IMR-90 (cell line): ENCODE measurements around the gene SYDE2. TPM values are rescaled to one million over a fixed set of nuclear protein-coding genes. Genes with fewer than 3 reads are reported as not detected.

Experiments
- ATAC-seq: fragments of 200-7000 bp; cut with Tn5 transposase; 2 replicates; pipeline ENCODE4 v1.9.1; 2020; ENCODE audit warnings: low read depth, mild to moderate bottlenecking, moderate library complexity
- BruUV-seq: library from RNA; stranded (reverse); fragments of 400-500 nt; replicated peaks from 2 replicates; lab custom pipeline; 2021; lab: Mats Ljungman, UMichigan
- CTCF ChIA-PET: fragments of 300-600 bp; formaldehyde crosslinking; extraction: SDS; loops from one replicate; lab custom pipeline; 2021; ENCODE audit warnings: antibody characterized with exemption; lab: Yijun Ruan, JAX
- POLR2A ChIA-PET: fragments of 300-600 bp; sonication (Branson Sonifier 250); formaldehyde crosslinking; loops from one replicate; lab custom pipeline; 2022; ENCODE audit warnings: antibody characterized with exemption; ENCODE audit not compliant: unreplicated experiment; lab: Charles Lee
- DNase-seq: peaks from one replicate; pipeline ENCODE4 v3.0.0; 2013
- H2AFZ ChIP-seq: replicated peaks from 2 replicates; pipeline ENCODE3; 2013; ENCODE audit warnings: low read length, mild to moderate bottlenecking; ENCODE audit not compliant: poor library complexity
- H2AK5ac ChIP-seq: 2 replicates; pipeline ENCODE4 v1.6.1; 2013; ENCODE audit warnings: low read depth, low read length, inconsistent platforms
- H2AK9ac ChIP-seq: replicated peaks from 2 replicates; pipeline ENCODE3; 2013; ENCODE audit warnings: mild to moderate bottlenecking, low read depth, low read length, moderate library complexity; ENCODE audit not compliant: poor library complexity
- H2BK120ac ChIP-seq: 2 replicates; pipeline ENCODE4 v1.6.1; 2013; ENCODE audit warnings: low read depth, low read length, inconsistent platforms
- H2BK15ac ChIP-seq: 3 replicates; pipeline ENCODE4 v1.6.1; 2013; ENCODE audit warnings: low read depth, low read length, inconsistent platforms
- H2BK20ac ChIP-seq: 2 replicates; pipeline ENCODE4 v1.6.1; 2013; ENCODE audit warnings: low read depth, mild to moderate bottlenecking, inconsistent platforms, low read length, moderate library complexity
- H2BK5ac ChIP-seq: 2 replicates; pipeline ENCODE4 v1.6.1; 2013; ENCODE audit warnings: mild to moderate bottlenecking, low read depth, low read length, inconsistent platforms; ENCODE audit not compliant: poor library complexity, severe bottlenecking
- H3K14ac ChIP-seq: replicated peaks from 2 replicates; pipeline ENCODE4 v1.6.1; 2013; ENCODE audit warnings: low read depth, low read length, inconsistent platforms
- H3K18ac ChIP-seq: 2 replicates; pipeline ENCODE4 v1.6.1; 2013; ENCODE audit warnings: low read depth, low read length, control low read depth
- H3K23ac ChIP-seq: 2 replicates; pipeline ENCODE4 v1.6.1; 2013; ENCODE audit warnings: low read depth, low read length, inconsistent platforms
- H3K27ac ChIP-seq: 2 replicates; pipeline ENCODE4 v1.5.1; 2013; ENCODE audit warnings: mild to moderate bottlenecking, control low read depth, low read length; ENCODE audit not compliant: insufficient read depth
- H3K27me3 ChIP-seq: 2 replicates; pipeline ENCODE4 v1.6.1; 2013; ENCODE audit warnings: low read length; ENCODE audit not compliant: control insufficient read depth, insufficient read depth
- H3K36me3 ChIP-seq: 2 replicates; pipeline ENCODE4 v1.6.1; 2013; ENCODE audit warnings: low read length, mixed read lengths; ENCODE audit not compliant: control insufficient read depth, insufficient read depth
- H3K4ac ChIP-seq: 2 replicates; pipeline ENCODE4 v1.6.1; 2013; ENCODE audit warnings: low read depth, low read length, inconsistent platforms
- H3K4me1 ChIP-seq: 2 replicates; pipeline ENCODE4 v1.6.1; 2013; ENCODE audit warnings: low read length, mixed read lengths; ENCODE audit not compliant: control insufficient read depth, insufficient read depth
- H3K4me2 ChIP-seq: 2 replicates; pipeline ENCODE4 v1.6.1; 2013; ENCODE audit warnings: low read depth, mild to moderate bottlenecking, control low read depth, low read length, moderate library complexity
- H3K4me3 ChIP-seq: 2 replicates; pipeline ENCODE4 v1.5.1; 2013; ENCODE audit warnings: low read depth, mild to moderate bottlenecking, control low read depth, low read length, moderate library complexity; ENCODE audit not compliant: insufficient read depth
- H3K56ac ChIP-seq: 2 replicates; pipeline ENCODE4 v1.6.1; 2013; ENCODE audit warnings: low read length, inconsistent platforms; ENCODE audit not compliant: insufficient read depth; ENCODE audit errors: extremely low read depth
- H3K79me1 ChIP-seq, 2 experiments: 2 replicates each; pipeline ENCODE4 v1.6.1; 2013; ENCODE audit warnings: low read length in 2 of 2, inconsistent platforms in 1 of 2, low read depth in 1 of 2
- H3K9ac ChIP-seq: 2 replicates; pipeline ENCODE4 v1.6.1; 2013; ENCODE audit warnings: low read depth, low read length, control low read depth
- H3K9me1 ChIP-seq: 2 replicates; pipeline ENCODE4 v1.6.1; 2013; ENCODE audit warnings: low read length, inconsistent platforms; ENCODE audit not compliant: insufficient read depth
- H3K9me3 ChIP-seq: 2 replicates; pipeline ENCODE4 v1.6.1; 2013; ENCODE audit warnings: low read length; ENCODE audit not compliant: control insufficient read depth, insufficient read depth
- H4K20me1 ChIP-seq: 2 replicates; pipeline ENCODE4 v1.6.1; 2013; ENCODE audit warnings: low read length, inconsistent platforms; ENCODE audit not compliant: insufficient read depth
- H4K5ac ChIP-seq: 2 replicates; pipeline ENCODE4 v1.6.1; 2013; ENCODE audit warnings: mild to moderate bottlenecking, low read depth, low read length, control low read depth
- H4K8ac ChIP-seq, 2 experiments: 2 replicates each; pipeline ENCODE4 v1.6.1; 2013; ENCODE audit warnings: low read depth in 2 of 2, low read length in 2 of 2, control low read depth in 1 of 2, inconsistent platforms in 1 of 2
- H4K91ac ChIP-seq: 2 replicates; pipeline ENCODE4 v1.6.1; 2013; ENCODE audit warnings: low read depth, low read length, inconsistent platforms; ENCODE audit not compliant: insufficient read depth
- BHLHE40 ChIP-seq: fragments of 150-350 bp; IDR thresholded peaks from 2 replicates; pipeline ENCODE4 v1.6.1; 2016; ENCODE audit warnings: mild to moderate bottlenecking, low read depth, low read length
- CEBPB ChIP-seq: IDR thresholded peaks from 2 replicates; pipeline ENCODE4 v1.6.1; 2012; ENCODE audit warnings: low read depth, low read length, improper control_type of control experiment
- CHD1 ChIP-seq: IDR thresholded peaks from 2 replicates; pipeline ENCODE4 v1.6.1; 2012; ENCODE audit warnings: low read depth, low read length, improper control_type of control experiment
- ELK1 ChIP-seq: fragments of 150-350 bp; IDR thresholded peaks from 2 replicates; pipeline ENCODE4 v1.6.1; 2016; ENCODE audit warnings: low read depth, mild to moderate bottlenecking, low read length, moderate library complexity, borderline replicate concordance
- FOS ChIP-seq: fragments of 150-350 bp; IDR thresholded peaks from 2 replicates; pipeline ENCODE4 v1.6.1; 2016; ENCODE audit warnings: low read depth, low read length
- MAFK ChIP-seq: IDR thresholded peaks from 2 replicates; pipeline ENCODE4 v1.6.1; 2012; ENCODE audit warnings: low read depth, low read length, improper control_type of control experiment
- MAZ ChIP-seq: IDR thresholded peaks from 2 replicates; pipeline ENCODE4 v1.6.1; 2012; ENCODE audit warnings: low read depth, mild to moderate bottlenecking, low read length, improper control_type of control experiment, moderate library complexity, borderline replicate concordance
- MXI1 ChIP-seq: IDR thresholded peaks from 2 replicates; pipeline ENCODE4 v1.6.1; 2012; ENCODE audit warnings: low read depth, mild to moderate bottlenecking, low read length, moderate library complexity, borderline replicate concordance
- NFE2L2 ChIP-seq: fragments of 150-350 bp; IDR thresholded peaks from 2 replicates; pipeline ENCODE4 v1.6.1; 2016; ENCODE audit warnings: low read depth, mild to moderate bottlenecking, low read length
- POLR2A ChIP-seq: IDR thresholded peaks from 2 replicates; pipeline ENCODE4 v1.6.1; 2012; ENCODE audit warnings: mild to moderate bottlenecking, low read depth, low read length
- RAD21 ChIP-seq: IDR thresholded peaks from 2 replicates; pipeline ENCODE4 v1.6.1; 2012; ENCODE audit warnings: low read length, improper control_type of control experiment
- RCOR1 ChIP-seq: IDR thresholded peaks from 2 replicates; pipeline ENCODE4 v1.6.1; 2012; ENCODE audit warnings: mild to moderate bottlenecking, low read length, improper control_type of control experiment; ENCODE audit not compliant: insufficient replicate concordance
- RFX5 ChIP-seq: IDR thresholded peaks from 2 replicates; pipeline ENCODE4 v1.8.0; 2012; ENCODE audit warnings: low read depth, mild to moderate bottlenecking, low read length, moderate library complexity
- SMC3 ChIP-seq: fragments of 150-350 bp; IDR thresholded peaks from 2 replicates; pipeline ENCODE4 v1.6.1; 2016; ENCODE audit warnings: low read depth, mild to moderate bottlenecking, antibody characterized with exemption, low read length, moderate library complexity
- USF2 ChIP-seq: fragments of 150-350 bp; IDR thresholded peaks from 2 replicates; pipeline ENCODE4 v1.6.1; 2017; ENCODE audit warnings: mild to moderate bottlenecking, antibody characterized with exemption, low read length, low read depth
- WGBS, 2 experiments: methylation state at CpG; one replicate each; pipeline versions ENCODE4 v1.1.5 to v1.1.7; 2013; ENCODE audit warnings: missing lambda C conversion rate in 2 of 2; ENCODE audit not compliant: insufficient read length in 1 of 2; ENCODE audit errors: extremely low coverage in 2 of 2; 5-methylcytosine and 5-hydroxymethylcytosine counted together
- dilution Hi-C: fragments of 300-500 bp; cut with HindIII; formaldehyde crosslinking; loops from one replicate; pipeline ENCODE4 v1.14.3; 2018; ENCODE audit warnings: low sequenced_read_pairs; ENCODE audit not compliant: unreplicated experiment
- in situ Hi-C: fragments of 300-500 bp; cut with MboI; formaldehyde crosslinking; loops from 3 replicates; pipeline ENCODE4 v1.14.3; 2019; ENCODE audit warnings: low sequenced_read_pairs, inconsistent platforms, mixed read lengths
- intact Hi-C: fragments of 100-400 bp; cut with micrococcal nuclease; formaldehyde crosslinking; loops from 2 replicates; pipeline ENCODE4 v1.10.0; 2022
- polyA plus RNA-seq, 3 experiments: library from polyadenylated mRNA; depleted of rRNA; stranded (reverse); fragments of >200 nt; gene quantifications; 2 replicates each; pipeline ENCODE4 v1.2.3, GENCODE V29; 2012; ENCODE audit warnings: low replicate concordance in 1 of 3
- total RNA-seq: library from RNA; depleted of rRNA; stranded (reverse); fragments of >200 nt; gene quantifications from 2 replicates; pipeline ENCODE4 v1.2.3, GENCODE V29; 2012
- TF ChIP-seq, protein P1 (sequence below): conservative IDR thresholded peaks from 2 replicates; pipeline ENCODE4 v1.5.1; 2012; ENCODE audit warnings: mild to moderate bottlenecking, low read depth, low read length, improper control_type of control experiment

The SYDE2 gene
- total and polyA plus RNA-seq, 2 of the 4 experiments (the other 2 are of a cell fraction) = 1.8 to 10.0 TPM

DNA sequence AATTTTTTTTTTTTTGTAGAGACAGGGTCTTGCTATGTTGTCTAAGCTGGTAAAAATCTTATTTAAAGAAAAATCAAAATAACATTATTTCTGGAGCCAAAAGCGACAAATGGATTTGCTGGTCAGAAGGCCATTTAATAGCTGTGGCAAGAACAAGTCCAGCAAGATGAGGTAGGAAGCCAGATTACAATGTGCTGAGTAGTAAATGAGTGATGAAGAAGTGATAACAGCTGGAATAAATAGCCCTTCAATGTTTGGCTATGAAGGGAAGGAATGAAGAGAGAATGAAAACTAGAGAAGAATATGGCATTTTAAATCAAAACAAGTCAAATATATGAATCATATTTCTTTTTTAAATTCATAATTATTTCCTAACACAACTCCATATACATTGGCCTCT is 34.5 kb downstream of the SYDE2 start:
- no CpG with 5 or more reads among the region's 1 CpG for WGBS, 2 experiments
- Histone ChIP-seq H2AFZ (no peak overlapping the region), H2BK120ac (no peak overlapping the region), H3K23ac (no peak overlapping the region), H3K4ac (no peak overlapping the region), H3K79me1 (no peaks in the 10 kb centered on the region; a peak in 1 of 4 replicates), H2AK9ac (no peak overlapping the region), H3K14ac (no peak overlapping the region), H4K20me1 (no peaks in the 10 kb centered on the region), H2BK5ac (no peak overlapping the region), H3K27me3 (no peaks in the 10 kb centered on the region), H3K27ac (no peak overlapping the region), H2BK15ac (no peak overlapping the region), H3K4me1 (no peaks in the 10 kb centered on the region), H4K8ac (no peak overlapping the region), H3K36me3 (peaks cover 4% of the 10 kb centered on the region; the same call in 1 of the 2 replicates), H2BK20ac (no peak overlapping the region), H3K9me3 (no peaks in the 10 kb centered on the region), H3K9ac (no peak overlapping the region), H2AK5ac (no peak overlapping the region), H4K5ac (no peak overlapping the region), H3K56ac (no peak overlapping the region), H3K9me1 (no peaks in the 10 kb centered on the region), H4K91ac (no peak overlapping the region), H3K4me2 (no peak overlapping the region), H3K18ac (no peak overlapping the region), H3K4me3 (no peak overlapping the region)
- no TSS peak for BruUV-seq
- ChIA-PET CTCF (no interaction called here), POLR2A (no interaction called here)
- ATAC-seq = no peak
- dilution Hi-C loops = no loop called here
- DNase-seq = peak; percentile 16
- intact Hi-C loops = no loop called here
- in situ Hi-C loops = no loop called here
- TF ChIP-seq CEBPB (no peak), BHLHE40 (no peak), CHD1 (no peak), RFX5 (no peak), USF2 (no peak), POLR2A (no peak), RAD21 (no peak), ELK1 (no peak), NFE2L2 (no peak), SMC3 (no peak), RCOR1 (no peak), FOS (no peak), MAFK (no peak), MAZ (no peak), MXI1 (no peak)
- TF ChIP-seq, protein P1, sequence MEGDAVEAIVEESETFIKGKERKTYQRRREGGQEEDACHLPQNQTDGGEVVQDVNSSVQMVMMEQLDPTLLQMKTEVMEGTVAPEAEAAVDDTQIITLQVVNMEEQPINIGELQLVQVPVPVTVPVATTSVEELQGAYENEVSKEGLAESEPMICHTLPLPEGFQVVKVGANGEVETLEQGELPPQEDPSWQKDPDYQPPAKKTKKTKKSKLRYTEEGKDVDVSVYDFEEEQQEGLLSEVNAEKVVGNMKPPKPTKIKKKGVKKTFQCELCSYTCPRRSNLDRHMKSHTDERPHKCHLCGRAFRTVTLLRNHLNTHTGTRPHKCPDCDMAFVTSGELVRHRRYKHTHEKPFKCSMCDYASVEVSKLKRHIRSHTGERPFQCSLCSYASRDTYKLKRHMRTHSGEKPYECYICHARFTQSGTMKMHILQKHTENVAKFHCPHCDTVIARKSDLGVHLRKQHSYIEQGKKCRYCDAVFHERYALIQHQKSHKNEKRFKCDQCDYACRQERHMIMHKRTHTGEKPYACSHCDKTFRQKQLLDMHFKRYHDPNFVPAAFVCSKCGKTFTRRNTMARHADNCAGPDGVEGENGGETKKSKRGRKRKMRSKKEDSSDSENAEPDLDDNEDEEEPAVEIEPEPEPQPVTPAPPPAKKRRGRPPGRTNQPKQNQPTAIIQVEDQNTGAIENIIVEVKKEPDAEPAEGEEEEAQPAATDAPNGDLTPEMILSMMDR = no peak
